HG02571 (cell line): ENCODE measurements around the gene HELZ2.

Experiments used
- ATAC-seq: cut with Tn5 transposase; IDR thresholded peaks from one replicate; pipeline ENCODE4 v1.9.1; 2021; ENCODE audit warnings: mild to moderate bottlenecking, moderate library complexity; ENCODE audit not compliant: unreplicated experiment

Gene HELZ2

GRCh38 chr20:63539441-63540370, 34.3 kb downstream of the HELZ2 start:
- ATAC-seq = no peak

GRCh38 chr20:63539092-63539430, 35.0 kb downstream of the HELZ2 start:
- no peak for ATAC-seq

- no peak for ATAC-seq
Measured at GRCh38 chr20:63538204-63539091, 35.6 kb downstream of the HELZ2 start.

- ATAC-seq = peak; percentile 79
Measured at GRCh38 chr20:63537525-63538203, 36.4 kb downstream of the HELZ2 start.

- ATAC-seq = peak; percentile 8
Measured at GRCh38 chr20:63536997-63537524, 37.0 kb downstream of the HELZ2 start, which contains the start of gene PTK6. PTK6 (minus strand) TSS chr20:63537376; CDS start chr20:63537314, 62 bp downstream.

GRCh38 chr20:63536241-63536977, 37.6 kb downstream of the HELZ2 start:
- no peak for ATAC-seq

- ATAC-seq = no peak
Measured at GRCh38 chr20:63534831-63535651, 39.0 kb downstream of the HELZ2 start.

- ATAC-seq = no peak
Measured at GRCh38 chr20:63534427-63534830, 39.6 kb downstream of the HELZ2 start.

GRCh38 chr20:63533871-63534393, 40.1 kb downstream of the HELZ2 start:
- ATAC-seq = no peak

GRCh38 chr20:63533388-63533787, 40.7 kb downstream of the HELZ2 start:
- no peak for ATAC-seq

GRCh38 chr20:63532449-63532971, 41.5 kb downstream of the HELZ2 start:
- ATAC-seq = no peak

- ATAC-seq = no peak
Measured at GRCh38 chr20:63531686-63532448, 42.2 kb downstream of the HELZ2 start.

GRCh38 chr20:63530788-63531160, 43.3 kb downstream of the HELZ2 start:
- ATAC-seq = no peak

- ATAC-seq = no peak
Measured at GRCh38 chr20:63529861-63530787, 43.9 kb downstream of the HELZ2 start.

- no peak for ATAC-seq
Measured at GRCh38 chr20:63529180-63529860, 44.7 kb downstream of the HELZ2 start.

- ATAC-seq = no peak
Measured at GRCh38 chr20:63527184-63527583, 46.9 kb downstream of the HELZ2 start.
